NB4 (cell line): ENCODE results near the gene DSG3.

ENCODE experiments used
- DNase-seq: peaks from one replicate; pipeline ENCODE4 v3.0.0; 2010; ENCODE audit warnings: low read depth
- H3K4me3 ChIP-seq: one replicate; pipeline ENCODE4 v1.5.1; 2011; ENCODE audit warnings: mild to moderate bottlenecking, low read depth, low read length, moderate library complexity
- MYC ChIP-seq: IDR thresholded peaks from 2 replicates; pipeline ENCODE4 v1.6.1; 2011; ENCODE audit warnings: low read depth, low read length
- POLR2A ChIP-seq: IDR thresholded peaks from 2 replicates; pipeline ENCODE4 v1.6.1; 2011; ENCODE audit warnings: mild to moderate bottlenecking; ENCODE audit not compliant: insufficient read length; ENCODE audit errors: extremely low read depth
- TF ChIP-seq, protein P1 (sequence below): IDR thresholded peaks from one replicate; pipeline ENCODE4 v1.5.1; 2012; ENCODE audit warnings: low read depth, low read length
- TF ChIP-seq, protein P2 (sequence below): IDR thresholded peaks from 2 replicates; pipeline ENCODE4 v1.6.1; 2011; ENCODE audit warnings: low read depth, low read length

DSG3 gene

DNA sequence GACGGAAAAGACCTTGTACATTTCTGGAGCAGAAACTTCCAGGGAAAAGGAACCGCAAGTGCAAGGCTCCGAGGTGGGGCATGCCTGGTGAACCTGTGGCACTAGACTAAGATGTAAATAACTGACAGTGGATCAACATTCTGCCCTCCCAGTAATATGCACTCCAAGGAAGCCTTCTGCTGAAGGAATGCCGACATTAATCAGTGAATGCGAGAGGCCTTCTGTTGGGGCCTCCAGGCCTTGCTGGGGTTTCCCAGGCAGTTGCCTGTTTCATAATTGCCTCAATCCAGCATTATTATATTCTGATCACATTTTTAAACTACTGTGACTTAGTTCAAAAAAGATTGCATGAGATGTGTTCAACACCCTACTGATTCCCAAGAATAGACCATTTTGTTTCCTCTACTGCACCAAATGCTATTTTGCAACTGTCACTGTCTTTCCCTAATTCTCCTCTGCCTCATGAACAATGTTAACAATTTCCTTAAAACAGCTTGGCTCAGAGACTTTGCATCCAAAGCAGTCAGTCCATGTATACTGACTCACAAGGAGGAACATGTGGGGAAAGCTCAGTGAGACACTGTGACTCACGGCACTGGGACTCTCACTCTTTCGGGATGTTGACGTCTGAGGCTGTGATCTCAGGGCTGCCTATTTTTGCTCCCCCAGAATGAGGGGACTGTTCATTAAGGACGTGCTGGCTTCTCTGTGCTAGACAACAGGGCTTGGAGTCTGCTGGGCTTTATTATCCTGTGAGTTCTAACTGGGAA lies 39.9 kb downstream of the DSG3 start:
- no peak for DNase-seq
- no peak overlapping the region for H3K4me3 ChIP-seq
- TF ChIP-seq POLR2A (no peak), MYC (no peak)
- TF ChIP-seq, protein P1, sequence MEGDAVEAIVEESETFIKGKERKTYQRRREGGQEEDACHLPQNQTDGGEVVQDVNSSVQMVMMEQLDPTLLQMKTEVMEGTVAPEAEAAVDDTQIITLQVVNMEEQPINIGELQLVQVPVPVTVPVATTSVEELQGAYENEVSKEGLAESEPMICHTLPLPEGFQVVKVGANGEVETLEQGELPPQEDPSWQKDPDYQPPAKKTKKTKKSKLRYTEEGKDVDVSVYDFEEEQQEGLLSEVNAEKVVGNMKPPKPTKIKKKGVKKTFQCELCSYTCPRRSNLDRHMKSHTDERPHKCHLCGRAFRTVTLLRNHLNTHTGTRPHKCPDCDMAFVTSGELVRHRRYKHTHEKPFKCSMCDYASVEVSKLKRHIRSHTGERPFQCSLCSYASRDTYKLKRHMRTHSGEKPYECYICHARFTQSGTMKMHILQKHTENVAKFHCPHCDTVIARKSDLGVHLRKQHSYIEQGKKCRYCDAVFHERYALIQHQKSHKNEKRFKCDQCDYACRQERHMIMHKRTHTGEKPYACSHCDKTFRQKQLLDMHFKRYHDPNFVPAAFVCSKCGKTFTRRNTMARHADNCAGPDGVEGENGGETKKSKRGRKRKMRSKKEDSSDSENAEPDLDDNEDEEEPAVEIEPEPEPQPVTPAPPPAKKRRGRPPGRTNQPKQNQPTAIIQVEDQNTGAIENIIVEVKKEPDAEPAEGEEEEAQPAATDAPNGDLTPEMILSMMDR = no peak
- TF ChIP-seq, protein P2, sequence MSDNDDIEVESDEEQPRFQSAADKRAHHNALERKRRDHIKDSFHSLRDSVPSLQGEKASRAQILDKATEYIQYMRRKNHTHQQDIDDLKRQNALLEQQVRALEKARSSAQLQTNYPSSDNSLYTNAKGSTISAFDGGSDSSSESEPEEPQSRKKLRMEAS = no peak

- TF ChIP-seq POLR2A = no peak
- TF ChIP-seq, protein P1 = no peak
- no peak for TF ChIP-seq MYC
- TF ChIP-seq, protein P2 = no peak
Observed at GRCh38 chr18:31489311-31489710, 41.8 kb downstream of the DSG3 start.

GRCh38 chr18:31490387-31490786 lies 42.8 kb downstream of the DSG3 start:
- H3K4me3 ChIP-seq = no peak overlapping the region
- TF ChIP-seq, protein P1 = no peak
- TF ChIP-seq, protein P2 = no peak
- DNase-seq = no peak

More at GRCh38 chr18:31489311-31489710, 41.8 kb downstream of the DSG3 start:
- no peak for DNase-seq
- no peak overlapping the region for H3K4me3 ChIP-seq

DNA sequence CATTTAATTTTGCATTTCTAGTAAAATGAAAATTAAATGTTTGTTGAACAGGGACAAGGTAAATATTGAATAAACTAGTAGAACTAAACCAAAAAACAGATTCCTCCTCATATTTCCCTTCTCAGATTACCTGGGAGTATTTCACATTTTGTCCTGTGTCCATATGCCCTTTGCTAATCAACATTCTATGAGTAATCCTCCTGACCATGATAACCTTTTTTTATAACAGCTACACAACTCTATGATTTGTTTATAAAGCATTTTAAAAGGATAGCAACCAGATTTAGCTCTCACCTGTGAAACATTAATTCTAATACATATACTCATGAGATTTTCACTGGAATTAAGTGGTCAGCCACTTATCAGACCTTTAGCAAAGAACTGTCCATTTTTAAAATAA lies 43.3 kb downstream of the DSG3 start:
- DNase-seq = no peak
- TF ChIP-seq, protein P1 = no peak
- TF ChIP-seq MYC = no peak
- no peak for TF ChIP-seq POLR2A
- TF ChIP-seq, protein P2 = no peak
- H3K4me3 ChIP-seq = no peak overlapping the region

GRCh38 chr18:31491586-31491985 lies 44.0 kb downstream of the DSG3 start:
- no peak for DNase-seq
- TF ChIP-seq, protein P1 = no peak
- TF ChIP-seq, protein P2 = no peak
- TF ChIP-seq POLR2A = no peak
- no peak for TF ChIP-seq MYC
- no peak overlapping the region for H3K4me3 ChIP-seq

GRCh38 chr18:31492671-31493070 lies 45.1 kb downstream of the DSG3 start:
- no peak overlapping the region for H3K4me3 ChIP-seq
- TF ChIP-seq, protein P1 = no peak
- TF ChIP-seq POLR2A (no peak), MYC (no peak)
- TF ChIP-seq, protein P2 = no peak
- DNase-seq = no peak
